Neuronal stem cell (in vitro differentiated cells): ENCODE data around the gene TNP2.

Source experiments
- DNase-seq: peaks from one replicate; pipeline ENCODE4 v3.0.0-alpha.2; 2013; ENCODE audit warnings: low spot score
- H2AFZ ChIP-seq: one replicate; pipeline ENCODE4 v1.6.1; 2013; ENCODE audit warnings: mild to moderate bottlenecking, low read length, inconsistent platforms
- H2AK5ac ChIP-seq: 2 replicates; pipeline ENCODE4 v1.6.1; 2013; ENCODE audit warnings: low read depth, mild to moderate bottlenecking, inconsistent platforms, low read length, moderate library complexity, mixed read lengths
- H2BK120ac ChIP-seq: 2 replicates; pipeline ENCODE4 v1.6.1; 2013; ENCODE audit warnings: low read depth, mild to moderate bottlenecking, inconsistent platforms, low read length, moderate library complexity, mixed read lengths
- H2BK12ac ChIP-seq: one replicate; pipeline ENCODE4 v1.6.1; 2013; ENCODE audit warnings: low read length, inconsistent platforms
- H2BK15ac ChIP-seq: 2 replicates; pipeline ENCODE4 v1.6.1; 2013; ENCODE audit warnings: mild to moderate bottlenecking, low read length, inconsistent platforms, mixed read lengths
- H2BK5ac ChIP-seq: one replicate; pipeline ENCODE4 v1.6.1; 2013; ENCODE audit warnings: inconsistent platforms, mild to moderate bottlenecking, low read length, moderate library complexity
- H3K14ac ChIP-seq: one replicate; pipeline ENCODE4 v1.6.1; 2013; ENCODE audit warnings: low read length, inconsistent platforms
- H3K18ac ChIP-seq: 2 replicates; pipeline ENCODE4 v1.6.1; 2013; ENCODE audit warnings: low read length, inconsistent platforms
- H3K23ac ChIP-seq: 2 replicates; pipeline ENCODE4 v1.6.1; 2013; ENCODE audit warnings: low read depth, mild to moderate bottlenecking, mixed read lengths, low read length, inconsistent platforms; ENCODE audit not compliant: poor library complexity
- H3K27ac ChIP-seq: replicated peaks from 3 replicates; pipeline ENCODE4 v1.5.1; 2013; ENCODE audit warnings: low read length, inconsistent platforms
- H3K27me3 ChIP-seq, 3 experiments: 2 replicates each; pipeline ENCODE4 v1.6.1; 2013; ENCODE audit warnings: low read length in 3 of 3, mild to moderate bottlenecking in 2 of 3, inconsistent platforms in 1 of 3, low read depth in 1 of 3, mixed read lengths in 1 of 3, moderate library complexity in 1 of 3; ENCODE audit not compliant: control insufficient read depth in 3 of 3, insufficient read depth in 3 of 3
- H3K36me3 ChIP-seq, 2 donors: replicated peaks in 1 of 2; 2 replicates each; pipeline ENCODE4 v1.6.1; 2013; ENCODE audit warnings: low read length in 2 of 2; ENCODE audit not compliant: control insufficient read depth in 2 of 2, insufficient read depth in 2 of 2
- H3K4ac ChIP-seq: 2 replicates; pipeline ENCODE4 v1.6.1; 2013; ENCODE audit warnings: inconsistent platforms, mild to moderate bottlenecking, low read length, moderate library complexity
- H3K4me1 ChIP-seq, 2 donors: 1 replicate in 1 of 2; 2 replicates in 1 of 2; pipeline ENCODE4 v1.6.1; 2013; ENCODE audit warnings: low read length in 2 of 2, low read depth in 1 of 2; ENCODE audit not compliant: control insufficient read depth in 2 of 2, insufficient read depth in 1 of 2
- H3K4me2 ChIP-seq: one replicate; pipeline ENCODE4 v1.6.1; 2013; ENCODE audit warnings: mild to moderate bottlenecking, low read length, inconsistent platforms; ENCODE audit not compliant: insufficient read depth, poor library complexity, severe bottlenecking
- H3K4me3 ChIP-seq, 2 donors: 2 replicates each; pipeline ENCODE4 v1.5.1; 2013; ENCODE audit warnings: low read length in 2 of 2, mild to moderate bottlenecking in 2 of 2, inconsistent platforms in 1 of 2, moderate library complexity in 1 of 2
- H3K79me1 ChIP-seq: one replicate; pipeline ENCODE4 v1.6.1; 2013; ENCODE audit warnings: low read depth, mild to moderate bottlenecking, inconsistent platforms, low read length, moderate library complexity
- H3K9ac ChIP-seq: one replicate; pipeline ENCODE4 v1.6.1; 2013; ENCODE audit warnings: mild to moderate bottlenecking, low read depth, low read length, inconsistent platforms; ENCODE audit not compliant: poor library complexity
- H3K9me3 ChIP-seq, 2 donors: replicated peaks in 1 of 2; 2 replicates each; pipeline versions ENCODE3 to v1.6.1; 2013; ENCODE audit warnings: low read length in 2 of 2, mild to moderate bottlenecking in 2 of 2, inconsistent platforms in 1 of 2, low read depth in 1 of 2, mixed read lengths in 1 of 2, moderate library complexity in 1 of 2; ENCODE audit not compliant: control insufficient read depth in 2 of 2, insufficient read depth in 1 of 2
- H4K8ac ChIP-seq: one replicate; pipeline ENCODE4 v1.6.1; 2013; ENCODE audit warnings: low read depth, mild to moderate bottlenecking, inconsistent platforms, low read length, moderate library complexity
- H4K91ac ChIP-seq: one replicate; pipeline ENCODE4 v1.6.1; 2013; ENCODE audit warnings: low read length, low read depth, mild to moderate bottlenecking, inconsistent platforms; ENCODE audit not compliant: poor library complexity
- WGBS, 2 donors: extraction: QIAGEN DNeasy Blood & Tissue Kit; methylation state at CpG; one replicate each; pipeline ENCODE4 v1.1.7; 2013; ENCODE audit warnings: missing lambda C conversion rate in 2 of 2, mixed read lengths in 1 of 2; ENCODE audit not compliant: insufficient read length in 2 of 2, insufficient replicate concordance in 1 of 2; ENCODE audit errors: extremely low coverage in 2 of 2; 5-methylcytosine and 5-hydroxymethylcytosine counted together

Gene TNP2

DNA sequence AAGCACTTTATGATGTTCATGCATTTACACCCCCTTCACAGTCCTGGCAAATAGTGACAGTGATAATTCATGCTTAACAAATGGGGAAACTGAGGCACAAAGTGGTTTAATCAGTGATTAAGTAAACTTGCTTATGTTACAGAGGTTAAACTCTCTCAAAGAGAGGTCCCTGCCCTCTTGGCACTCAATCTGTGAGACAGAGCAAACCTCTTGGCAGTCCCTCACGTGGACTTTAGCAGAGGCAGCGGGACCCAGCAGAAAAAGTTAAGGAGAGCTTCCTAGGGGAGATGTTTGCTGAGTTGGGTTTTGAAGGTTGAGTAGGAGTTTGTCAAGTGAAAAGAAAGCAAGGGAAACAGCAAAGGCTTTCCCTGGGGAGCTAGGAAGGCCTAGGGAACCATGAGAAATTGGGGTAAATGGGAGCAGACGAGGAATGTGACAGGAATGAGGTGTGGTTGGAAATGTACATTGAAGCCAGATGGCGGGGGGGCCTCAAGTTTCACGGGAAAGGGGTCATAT lies 23.8 kb downstream of the TNP2 start:
- Histone ChIP-seq H3K4me1 (no peaks in the 10 kb centered on the region), H3K23ac (no peak overlapping the region), H2BK120ac (no peak overlapping the region), H3K18ac (no peak overlapping the region), H2BK12ac (no peak overlapping the region), H3K4me2 (no peak overlapping the region), H3K36me3 (no peaks in the 10 kb centered on the region), H2BK15ac (no peak overlapping the region), H2AK5ac (no peak overlapping the region), H2AFZ (no peak overlapping the region), H4K8ac (no peak overlapping the region), H4K91ac (no peak overlapping the region), H3K9ac (no peak overlapping the region), H3K27me3 (peaks cover 0 to 3% (median 0%) of the 10 kb centered on the region in 3 experiments), H3K14ac (no peak overlapping the region), H3K9me3 (no peaks in the 10 kb centered on the region), H2BK5ac (no peak overlapping the region), H3K4me3 (no peak overlapping the region), H3K79me1 (no peaks in the 10 kb centered on the region), H3K27ac (no peak overlapping the region), H3K4ac (no peak overlapping the region)
- DNase-seq: no peak
- WGBS, 2 donors: no CpG with 5 or more reads among the region's 5 CpGs

DNA sequence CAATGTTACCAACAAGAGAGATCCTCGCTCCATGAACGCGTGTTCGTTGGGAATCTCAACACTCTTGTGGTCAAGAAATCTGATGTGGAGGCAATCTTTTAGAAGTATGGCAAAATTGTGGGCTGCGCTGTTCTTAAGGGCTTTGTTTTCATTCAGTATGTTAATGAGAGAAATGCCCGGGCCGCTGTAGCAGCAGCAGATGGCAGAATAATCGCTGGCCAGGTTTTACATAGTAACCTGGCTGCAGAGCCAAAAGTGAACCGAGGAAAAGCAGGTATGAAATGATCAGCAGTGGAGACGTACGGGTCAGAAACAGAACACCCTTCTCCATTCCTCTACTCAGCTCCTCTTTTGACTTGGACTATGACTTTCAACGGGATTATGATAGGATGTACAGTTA lies 26.5 kb downstream of the TNP2 start:
- H3K79me1 ChIP-seq: no peaks in the 10 kb centered on the region
- H2BK15ac ChIP-seq: no peak overlapping the region
- no peak for DNase-seq
- H3K23ac ChIP-seq: no peak overlapping the region
- H2AFZ ChIP-seq: no peak overlapping the region
- H3K27ac ChIP-seq: no peak overlapping the region
- H2BK5ac ChIP-seq: no peak overlapping the region
- H3K27me3 ChIP-seq: peaks cover 0 to 3% (median 0%) of the 10 kb centered on the region in 3 experiments
- WGBS, 2 donors: no CpG with 5 or more reads among the region's 12 CpGs
- no peak overlapping the region for H4K8ac ChIP-seq
- H3K9me3 ChIP-seq: no peaks in the 10 kb centered on the region
- H3K4me3 ChIP-seq: no peak overlapping the region
- no peak overlapping the region for H3K18ac ChIP-seq
- no peak overlapping the region for H3K4me2 ChIP-seq
- no peak overlapping the region for H3K4ac ChIP-seq
- no peak overlapping the region for H2AK5ac ChIP-seq
- H2BK12ac ChIP-seq: no peak overlapping the region
- no peak overlapping the region for H3K14ac ChIP-seq
- H3K36me3 ChIP-seq: no peaks in the 10 kb centered on the region
- H3K9ac ChIP-seq: no peak overlapping the region
- no peak overlapping the region for H2BK120ac ChIP-seq
- no peak overlapping the region for H4K91ac ChIP-seq
- no peaks in the 10 kb centered on the region for H3K4me1 ChIP-seq

DNA sequence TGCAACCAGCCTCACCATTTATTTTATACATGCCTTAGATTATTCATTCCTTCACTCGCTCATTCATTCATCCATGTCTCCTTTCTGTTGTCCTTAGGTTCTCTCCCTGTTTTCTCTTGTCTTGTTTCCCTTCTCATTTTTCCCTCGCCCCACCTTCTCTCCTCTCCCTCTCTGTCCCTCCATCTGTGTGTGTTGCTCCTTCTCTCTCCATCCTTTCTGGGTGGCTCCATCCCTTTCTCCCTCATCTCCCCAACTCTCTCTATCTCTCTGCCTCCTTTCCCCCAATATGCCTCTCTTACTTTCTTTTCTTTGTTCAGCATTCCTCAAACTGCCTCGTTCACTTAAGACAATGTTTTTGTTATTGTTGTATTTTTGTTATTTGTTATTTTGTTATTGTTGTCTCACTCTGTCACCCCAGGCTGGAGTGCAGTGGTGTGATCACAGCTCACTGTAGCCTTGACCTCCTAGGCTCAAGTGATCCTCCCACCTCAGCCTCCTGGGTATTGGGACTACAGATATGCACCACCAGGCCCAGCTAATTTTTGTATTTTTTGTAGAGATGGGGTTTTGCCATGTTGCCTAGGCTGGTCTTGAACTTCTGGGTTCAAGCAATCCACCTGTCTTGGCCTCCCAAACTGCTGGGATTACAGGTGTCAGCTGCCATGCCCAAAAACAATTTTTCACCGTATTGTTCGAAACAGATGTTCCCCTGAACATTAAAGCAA lies 27.5 kb downstream of the TNP2 start:
- no peaks in the 10 kb centered on the region for H3K79me1 ChIP-seq
- no peak overlapping the region for H3K4me3 ChIP-seq
- H3K9me3 ChIP-seq: no peaks in the 10 kb centered on the region
- no peak overlapping the region for H2BK120ac ChIP-seq
- no peak overlapping the region for H2AFZ ChIP-seq
- H4K91ac ChIP-seq: no peak overlapping the region
- H3K27ac ChIP-seq: no peak overlapping the region
- H3K36me3 ChIP-seq: no peaks in the 10 kb centered on the region
- no peak overlapping the region for H3K18ac ChIP-seq
- no peak overlapping the region for H2AK5ac ChIP-seq
- no peak overlapping the region for H2BK15ac ChIP-seq
- no CpG with 5 or more reads among the region's 5 CpGs for WGBS, 2 donors
- DNase-seq: no peak
- no peaks in the 10 kb centered on the region for H3K4me1 ChIP-seq
- no peak overlapping the region for H2BK5ac ChIP-seq
- no peak overlapping the region for H3K4me2 ChIP-seq
- no peak overlapping the region for H2BK12ac ChIP-seq
- H3K23ac ChIP-seq: no peak overlapping the region
- H3K4ac ChIP-seq: no peak overlapping the region
- H3K14ac ChIP-seq: no peak overlapping the region
- no peak overlapping the region for H4K8ac ChIP-seq
- peaks cover 0 to 3% (median 0%) of the 10 kb centered on the region in 3 experiments for H3K27me3 ChIP-seq
- no peak overlapping the region for H3K9ac ChIP-seq

DNA sequence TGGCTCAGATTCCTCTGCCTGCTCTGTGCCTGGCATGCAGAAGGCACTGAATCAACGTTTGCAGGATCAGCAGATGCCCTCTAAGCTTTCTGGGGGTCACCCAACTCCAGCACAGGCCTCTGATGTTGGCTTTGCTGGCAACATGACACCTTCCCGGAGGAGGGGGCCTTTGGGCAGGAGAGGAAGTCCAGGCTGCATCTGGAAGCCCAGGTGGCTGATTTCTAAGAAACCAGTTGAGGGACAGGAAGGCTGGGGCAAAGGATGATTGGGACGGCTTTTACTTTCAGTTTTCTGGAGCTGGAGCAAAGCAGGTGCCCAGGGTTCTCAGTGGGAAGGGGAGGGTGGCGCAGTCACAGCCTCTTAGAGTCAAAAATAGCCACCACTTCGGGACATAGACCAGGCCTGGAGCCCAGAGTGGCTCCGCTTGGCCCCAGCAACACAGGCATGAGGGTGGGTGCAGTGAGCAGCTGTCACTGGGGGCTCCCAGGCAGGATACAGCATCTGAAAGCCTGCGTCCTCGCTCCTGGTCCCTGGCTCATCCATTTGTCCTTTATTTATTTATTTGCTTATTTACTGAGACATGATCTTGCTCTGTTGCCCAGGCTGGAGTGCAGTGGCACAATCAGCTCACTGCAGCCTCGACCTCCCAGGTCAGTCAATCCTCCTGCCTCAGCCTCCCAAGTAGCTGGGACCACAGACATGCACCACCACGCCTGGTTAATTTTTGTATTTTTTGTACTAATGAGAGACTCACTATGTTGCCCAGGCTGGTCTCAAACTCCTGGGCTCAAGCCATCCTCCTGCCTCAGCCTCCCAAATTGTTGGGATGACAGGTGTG lies 28.3 kb downstream of the TNP2 start:
- no peaks in the 10 kb centered on the region for H3K36me3 ChIP-seq
- peak overlapping the region; percentile 48 for H2AFZ ChIP-seq
- H3K9ac ChIP-seq: no peak overlapping the region
- H2BK15ac ChIP-seq: no peak overlapping the region
- H2BK120ac ChIP-seq: no peak overlapping the region
- no peak overlapping the region for H4K8ac ChIP-seq
- WGBS, 2 donors: no CpG with 5 or more reads among the region's 10 CpGs
- no peak overlapping the region for H2BK5ac ChIP-seq
- H3K4me1 ChIP-seq: no peaks in the 10 kb centered on the region
- H3K4me3 ChIP-seq: no peak overlapping the region
- peaks cover 0 to 3% (median 0%) of the 10 kb centered on the region in 3 experiments for H3K27me3 ChIP-seq
- no peaks in the 10 kb centered on the region for H3K79me1 ChIP-seq
- H3K27ac ChIP-seq: no peak overlapping the region
- H3K9me3 ChIP-seq: no peaks in the 10 kb centered on the region
- no peak overlapping the region for H2BK12ac ChIP-seq
- no peak overlapping the region for H2AK5ac ChIP-seq
- H3K4me2 ChIP-seq: no peak overlapping the region
- no peak overlapping the region for H3K18ac ChIP-seq
- no peak overlapping the region for H3K14ac ChIP-seq
- no peak overlapping the region for H4K91ac ChIP-seq
- no peak overlapping the region for H3K23ac ChIP-seq
- no peak for DNase-seq
- H3K4ac ChIP-seq: no peak overlapping the region
